GM04504 (cell line): ENCODE data around the gene NEK9.
"Not testable (repeated sequence)": the region's sequence is repeated elsewhere in the genome, so short reads cannot be mapped to it uniquely, and the experiment has no call there.

Experiments used
- DNase-seq: peaks from one replicate; pipeline ENCODE4 v3.0.0-alpha.2; 2012; ENCODE audit warnings: low read depth

Gene NEK9

DNA sequence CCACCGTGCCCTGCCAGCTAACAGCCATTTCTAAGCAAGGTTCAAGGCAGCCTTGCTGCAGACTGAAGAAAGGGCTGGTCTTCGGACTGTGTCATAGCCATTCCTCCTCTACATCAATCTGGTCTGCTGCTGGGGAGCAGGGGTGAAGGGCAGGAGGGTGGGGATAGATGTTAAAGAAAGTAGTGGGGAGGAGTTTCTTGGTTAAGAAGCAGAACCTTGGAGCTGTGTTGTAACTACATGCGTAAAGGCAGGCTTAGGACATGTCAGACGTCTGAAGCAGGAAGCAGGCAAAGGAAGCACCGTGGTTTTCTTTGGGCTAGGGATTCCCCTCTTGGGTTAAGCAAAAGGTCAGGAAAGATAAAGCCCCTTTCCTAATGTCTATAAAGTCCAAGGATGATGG lies 18.1 kb upstream of the NEK9 start:
- DNase-seq, result no peak

GRCh38 chr14:75143761-75144527 lies 17.1 kb upstream of the NEK9 start:
- DNase-seq, result no peak

DNA sequence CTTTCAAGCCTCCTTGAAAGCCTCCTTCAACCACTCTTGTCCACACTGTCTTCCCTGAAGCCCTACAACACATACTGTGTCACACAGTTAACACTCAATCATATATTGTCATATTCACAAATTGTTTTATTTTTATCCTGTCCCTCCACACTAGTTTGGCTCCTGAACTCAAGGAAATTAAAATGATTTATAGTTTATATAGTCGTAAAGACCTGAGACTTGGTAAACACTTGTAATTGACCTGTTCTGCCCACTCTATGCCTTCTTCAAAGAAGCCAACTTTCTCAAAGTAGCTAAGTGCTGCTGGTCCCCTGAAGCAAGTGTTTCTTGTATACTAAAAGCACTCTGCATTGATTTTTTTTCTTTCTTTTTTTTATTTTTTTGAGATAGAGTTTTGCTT lies 15.6 kb upstream of the NEK9 start:
- DNase-seq, result no peak

DNA sequence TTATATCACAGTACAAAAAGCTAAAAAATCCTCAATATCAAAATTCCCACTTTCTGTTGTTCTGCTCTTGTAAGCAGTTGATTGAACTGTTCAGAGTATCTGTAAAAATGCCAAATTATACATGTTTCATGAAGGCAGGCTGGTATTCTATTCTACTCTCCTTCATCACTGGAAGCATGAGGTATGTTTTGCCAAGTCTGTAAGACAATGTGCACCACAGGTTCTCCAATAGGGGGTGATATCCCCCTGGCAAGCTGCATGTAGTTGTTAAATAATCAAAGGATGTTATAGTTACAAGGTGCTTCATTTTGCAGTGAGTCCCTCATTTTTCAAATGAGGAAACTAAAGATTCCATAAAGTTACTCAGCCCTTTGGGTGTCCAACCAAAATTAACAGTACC lies 15.1 kb upstream of the NEK9 start:
- no peak for DNase-seq

GRCh38 chr14:75141062-75141461 lies 14.2 kb upstream of the NEK9 start:
- no peak for DNase-seq

GRCh38 chr14:75140620-75141019 lies 13.8 kb upstream of the NEK9 start:
- no peak for DNase-seq

GRCh38 chr14:75139185-75139584 lies 12.3 kb upstream of the NEK9 start:
- no peak for DNase-seq

- no peak for DNase-seq
These were observed 11.6 kb upstream of the NEK9 start for GRCh38 chr14:75138492-75138891.

- DNase-seq, result no peak
These were observed 7.8 kb upstream of the NEK9 start for GRCh38 chr14:75134644-75135043.

- DNase-seq, result no peak
These were observed 6.7 kb upstream of the NEK9 start for GRCh38 chr14:75133597-75133996.

- DNase-seq, result peak; percentile 51
These were observed 5.7 kb upstream of the NEK9 start for GRCh38 chr14:75132382-75133086.

DNA sequence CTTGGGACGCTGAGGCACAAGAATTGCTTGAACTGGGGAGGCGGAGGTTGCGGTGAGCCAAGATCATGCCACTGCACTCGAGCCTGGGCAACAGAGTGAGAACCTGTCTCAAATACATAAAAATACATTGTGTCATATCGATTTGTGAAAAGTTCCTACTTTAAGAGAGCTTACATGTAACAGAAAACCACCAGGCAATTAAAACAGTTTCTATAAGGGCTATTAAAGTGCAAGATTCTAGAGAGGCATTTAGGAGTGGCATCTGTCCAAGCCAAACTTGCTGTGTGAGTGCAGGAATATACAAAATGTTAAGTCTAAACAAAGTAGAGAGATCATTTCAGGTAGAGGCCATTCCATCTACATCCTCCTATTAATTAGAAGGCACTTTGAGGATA lies 1.7 kb upstream of the NEK9 start:
- DNase-seq, result no peak

GRCh38 chr14:75127903-75128595 lies 1.2 kb upstream of the NEK9 start:
- no peak for DNase-seq

- DNase-seq, result not testable (repeated sequence)
These were observed 599 bp upstream of the NEK9 start for GRCh38 chr14:75127474-75127820.

GRCh38 chr14:75126121-75126544 lies 715 bp downstream of the NEK9 start:
- no peak for DNase-seq

- peak; percentile 52 for DNase-seq
These were observed 1.2 kb downstream of the NEK9 start for GRCh38 chr14:75125617-75126016.

GRCh38 chr14:75123991-75124390 lies 2.9 kb downstream of the NEK9 start:
- DNase-seq, result peak; percentile 47

- DNase-seq, result no peak
These were observed 5.3 kb downstream of the NEK9 start for GRCh38 chr14:75121552-75121951.

DNA sequence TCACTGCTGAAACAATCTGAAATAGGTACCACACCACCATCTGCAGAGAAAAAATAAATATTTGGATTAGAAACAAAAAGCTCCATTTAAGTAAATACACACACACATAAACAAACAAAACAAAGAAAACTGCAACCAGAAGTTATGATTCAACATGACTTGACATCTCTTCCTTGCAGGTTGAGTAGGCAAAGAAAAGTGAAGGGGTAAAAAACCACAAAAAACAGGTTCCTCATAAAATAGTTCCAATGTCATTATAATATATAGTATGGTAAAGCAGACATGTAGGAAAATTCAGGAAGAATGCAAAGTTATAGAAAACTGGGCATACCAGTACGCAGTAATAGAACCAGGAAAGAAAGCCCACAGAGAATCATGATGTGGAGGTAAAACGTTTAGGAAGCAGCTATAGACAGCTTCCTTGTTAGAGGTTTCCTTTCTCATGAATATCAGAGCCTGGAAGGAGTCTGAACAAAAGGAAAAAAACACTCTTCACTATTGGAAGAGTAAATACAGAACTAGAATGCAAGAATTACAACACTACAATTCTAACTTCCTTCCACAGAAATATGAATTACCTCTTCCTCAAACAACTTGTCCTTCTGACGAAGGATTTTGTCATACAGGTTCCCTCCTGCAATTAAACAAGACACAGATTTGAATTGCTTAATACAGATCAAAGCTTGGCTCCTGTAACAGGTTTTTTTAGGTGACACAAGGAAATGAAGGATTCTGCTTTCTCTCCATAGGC lies 6.1 kb downstream of the NEK9 start:
- DNase-seq, result no peak

GRCh38 chr14:75119056-75119455 lies 7.8 kb downstream of the NEK9 start:
- DNase-seq, result no peak

DNA sequence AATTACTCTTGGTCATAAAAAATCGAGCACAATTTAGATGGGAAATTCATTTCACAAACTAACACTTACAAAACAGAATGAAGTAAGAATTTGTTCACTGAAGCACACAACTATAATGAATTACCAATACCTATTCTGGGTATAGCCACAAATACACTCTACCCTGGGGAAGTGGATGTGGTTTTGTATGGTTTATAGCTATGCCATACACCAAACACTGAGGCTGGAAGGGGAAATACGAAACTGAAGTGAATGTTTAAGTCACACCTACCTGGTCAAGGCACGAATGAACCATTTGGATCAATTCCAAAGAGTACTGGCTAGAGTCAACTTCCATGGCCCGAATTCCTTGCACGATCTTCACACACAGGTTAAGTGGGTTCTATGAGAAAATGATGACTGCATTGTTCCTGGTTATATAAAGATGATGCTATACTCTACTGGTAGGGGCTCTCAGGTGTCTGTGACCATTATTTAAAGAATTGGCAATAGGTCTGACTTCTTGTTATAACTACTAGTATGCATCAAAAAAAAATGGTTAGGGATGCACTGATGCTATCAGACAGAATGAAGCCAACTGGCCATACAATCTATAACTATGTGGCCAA lies 12.8 kb downstream of the NEK9 start:
- no peak for DNase-seq

GRCh38 chr14:75109877-75110276 lies 17.0 kb downstream of the NEK9 start:
- DNase-seq, result no peak
